ENCODE measurements around the gene ENAH.
"Not testable (repeated sequence)": the region's sequence is repeated elsewhere in the genome, so short reads cannot be mapped to it uniquely, and the experiment has no call there.

ENAH gene

DNA sequence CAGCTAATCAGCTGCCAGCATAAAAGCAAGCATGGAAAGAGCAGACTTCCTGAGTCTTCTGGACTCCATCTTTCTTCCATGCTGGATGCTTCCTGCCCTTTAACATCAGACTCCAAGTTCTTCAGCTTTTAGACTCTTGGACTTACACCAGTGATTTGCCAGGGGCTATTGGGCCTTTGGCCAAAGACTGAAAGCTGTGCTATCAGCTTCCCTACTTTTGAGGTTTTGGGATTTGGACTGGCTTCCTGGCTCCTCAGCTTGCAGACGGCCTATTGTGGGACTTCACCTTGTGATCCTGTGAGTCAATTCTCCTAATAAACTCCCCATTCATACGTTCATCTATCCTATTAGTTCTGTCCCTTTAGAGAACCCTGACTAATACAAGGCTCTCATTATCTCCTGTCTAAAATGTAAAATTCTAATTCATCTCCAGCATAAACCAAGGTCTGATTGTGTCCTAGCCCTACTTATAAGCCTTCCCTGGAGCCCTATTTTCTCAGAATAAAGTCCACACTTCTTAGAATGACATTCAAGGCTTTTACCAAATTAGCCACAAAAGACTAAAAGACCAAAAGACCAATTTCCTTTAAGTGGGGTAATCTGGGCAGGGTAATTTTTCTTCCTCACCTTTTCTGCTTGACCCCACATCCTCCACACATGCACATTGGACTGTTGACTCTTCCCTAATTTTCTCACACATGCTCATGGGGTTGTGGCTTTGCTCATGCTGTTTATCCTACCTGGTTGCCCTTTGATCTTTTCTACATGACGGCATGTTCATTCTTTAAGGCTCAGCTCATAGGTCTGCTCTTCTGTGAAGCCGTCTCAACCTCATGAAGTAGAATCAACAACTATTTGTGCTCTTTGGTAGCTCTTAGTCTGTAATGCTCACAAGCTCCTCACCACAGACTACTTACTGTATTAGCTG is 18.1 kb upstream of the ENAH start:
- DNase-seq, result no peak

- no peak for DNase-seq
Observed at GRCh38 chr1:225670356-225670755, 17.4 kb upstream of the ENAH start.

DNA sequence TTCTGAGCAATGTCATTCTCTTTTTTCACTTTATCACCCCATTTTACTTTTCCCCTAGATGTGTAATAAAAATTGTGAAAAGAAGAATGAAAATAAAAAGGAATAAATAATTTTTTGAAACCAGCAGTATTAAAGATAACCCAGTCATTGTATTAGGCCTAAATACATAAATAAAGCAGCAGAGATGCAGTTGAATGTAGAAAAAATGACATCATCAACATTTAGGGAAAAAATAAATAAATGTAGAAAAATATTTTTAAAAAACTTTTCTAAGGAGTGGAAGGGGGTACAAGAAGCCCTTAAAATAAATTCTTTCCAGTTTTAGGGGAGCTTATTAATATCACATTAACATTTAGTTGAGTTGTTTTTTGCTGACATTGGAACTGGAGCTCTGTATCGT is 15.3 kb upstream of the ENAH start:
- DNase-seq, result no peak

- DNase-seq, result no peak
Observed at GRCh38 chr1:225667362-225667761, 14.4 kb upstream of the ENAH start.

- DNase-seq, result no peak
Observed at GRCh38 chr1:225666495-225666894, 13.6 kb upstream of the ENAH start.

DNA sequence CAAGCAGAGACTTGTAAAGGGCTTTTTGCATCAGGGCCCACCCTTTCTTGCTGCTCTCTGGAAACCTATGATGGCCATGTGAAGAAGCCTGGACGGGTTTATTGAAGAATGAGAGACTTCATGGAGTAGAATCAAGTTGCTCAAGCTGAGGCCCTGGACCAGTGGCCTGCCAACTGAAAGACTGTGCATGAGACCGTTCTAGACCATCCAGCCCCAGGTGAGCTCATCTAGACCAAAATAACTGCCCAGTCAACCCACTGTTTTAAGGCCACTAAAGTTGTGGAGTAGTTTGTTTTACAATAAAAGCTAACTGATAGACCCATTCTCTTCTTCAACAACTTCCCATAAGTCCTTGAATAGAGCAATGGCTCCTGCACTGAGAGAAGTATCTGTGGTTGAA is 11.8 kb upstream of the ENAH start:
- DNase-seq, result no peak

- no peak for DNase-seq
Observed at GRCh38 chr1:225662155-225662554, 9.2 kb upstream of the ENAH start.

GRCh38 chr1:225660544-225660946 is 7.6 kb upstream of the ENAH start:
- peak; percentile 14 for DNase-seq

DNA sequence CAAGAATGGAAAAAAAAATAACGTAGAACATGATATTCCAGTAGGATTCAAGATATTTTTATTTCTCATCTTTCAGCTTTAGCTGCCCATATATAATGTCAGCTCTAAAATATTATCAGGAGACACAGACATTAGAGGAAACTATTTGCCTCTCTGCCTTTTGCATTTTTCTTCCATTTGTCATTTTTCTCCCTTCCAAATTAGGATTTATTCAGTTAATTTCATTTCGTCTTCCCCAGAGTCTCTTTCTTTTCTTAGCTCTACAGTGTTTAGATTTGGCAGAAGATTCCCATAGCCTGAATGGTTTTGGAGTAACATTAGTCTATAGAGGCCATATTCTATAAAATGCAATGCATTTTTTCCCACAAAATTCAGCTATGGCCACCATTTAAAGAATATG is 5.1 kb upstream of the ENAH start:
- DNase-seq, result no peak

DNA sequence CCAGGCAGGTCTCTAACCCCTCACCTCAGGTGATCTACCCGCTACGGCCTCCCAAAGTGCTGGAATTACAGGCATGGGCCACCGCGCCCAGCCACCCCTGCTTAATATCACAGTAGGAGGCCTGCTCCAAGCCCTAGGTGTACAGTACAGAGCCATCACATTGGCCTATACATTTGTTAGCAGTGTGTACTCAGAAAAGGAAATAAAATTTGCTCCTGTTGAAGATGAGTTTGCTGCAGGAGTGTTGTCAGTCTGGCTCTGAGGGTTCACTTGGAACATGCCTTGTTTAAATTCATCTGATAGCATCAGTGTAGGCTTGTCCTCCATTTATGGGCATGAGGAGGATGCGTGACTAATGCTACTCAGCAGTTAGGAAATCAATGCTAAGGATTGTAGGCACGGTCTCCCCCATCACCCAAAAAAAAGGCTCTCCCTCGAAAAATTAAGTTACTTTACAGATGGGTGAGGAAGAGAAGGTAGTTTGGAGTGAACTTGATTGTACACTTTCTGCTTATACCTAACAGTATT is 4.6 kb upstream of the ENAH start:
- no peak for DNase-seq

DNA sequence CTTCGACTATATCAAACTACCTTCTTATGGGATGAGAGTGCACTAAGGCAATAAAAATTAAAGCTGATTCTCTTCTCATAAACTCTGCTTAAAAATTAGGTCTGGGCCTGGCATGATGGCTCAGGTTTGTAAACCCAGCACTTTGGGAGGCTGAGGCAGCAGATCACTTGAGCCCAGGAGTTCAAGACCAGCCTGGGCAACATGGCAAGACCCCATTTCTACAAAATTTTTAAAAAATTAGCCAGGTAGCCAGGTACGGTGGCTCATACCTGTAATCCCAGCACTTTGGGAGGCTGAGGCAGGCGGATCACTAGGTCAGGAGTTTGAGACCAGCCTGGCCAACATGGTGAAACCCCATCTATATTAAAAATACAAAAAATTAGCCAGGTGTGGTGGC is 3.3 kb upstream of the ENAH start:
- not testable (repeated sequence) for DNase-seq

DNA sequence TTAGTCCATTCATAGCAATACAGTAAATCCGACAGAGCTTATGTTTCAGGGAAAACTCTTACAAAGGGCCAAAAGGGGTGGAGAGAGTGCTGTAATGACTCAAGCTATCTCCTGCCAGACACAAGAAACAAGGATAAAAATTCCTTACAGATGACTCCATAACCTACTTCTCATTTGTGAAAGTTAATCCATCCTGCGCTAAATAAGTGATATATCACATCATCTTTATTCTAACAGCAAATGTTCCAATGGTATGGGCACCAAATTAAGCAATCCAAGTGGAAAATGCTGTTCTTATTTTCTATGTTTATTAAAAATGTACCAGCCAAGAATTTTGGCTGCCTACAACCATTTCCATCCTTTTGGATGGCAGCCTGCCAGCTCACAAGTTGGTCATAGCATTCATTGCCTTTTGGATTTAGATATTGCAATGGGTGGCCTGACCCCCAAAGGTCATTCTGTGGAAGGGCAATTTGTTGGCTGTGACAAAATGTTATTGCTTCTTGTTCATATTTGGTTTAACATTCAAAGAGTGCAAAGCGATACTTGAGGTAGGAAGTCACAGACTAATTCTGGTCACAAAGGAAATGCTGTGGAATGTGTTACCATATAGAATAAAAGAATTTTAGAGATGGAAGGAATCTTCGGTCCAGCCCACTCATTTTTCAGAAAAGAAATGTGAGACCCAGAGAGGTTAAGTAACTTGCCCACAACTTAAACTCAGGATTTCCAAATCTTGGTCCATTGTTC is 2.8 kb upstream of the ENAH start:
- DNase-seq, result peak; percentile 11

DNA sequence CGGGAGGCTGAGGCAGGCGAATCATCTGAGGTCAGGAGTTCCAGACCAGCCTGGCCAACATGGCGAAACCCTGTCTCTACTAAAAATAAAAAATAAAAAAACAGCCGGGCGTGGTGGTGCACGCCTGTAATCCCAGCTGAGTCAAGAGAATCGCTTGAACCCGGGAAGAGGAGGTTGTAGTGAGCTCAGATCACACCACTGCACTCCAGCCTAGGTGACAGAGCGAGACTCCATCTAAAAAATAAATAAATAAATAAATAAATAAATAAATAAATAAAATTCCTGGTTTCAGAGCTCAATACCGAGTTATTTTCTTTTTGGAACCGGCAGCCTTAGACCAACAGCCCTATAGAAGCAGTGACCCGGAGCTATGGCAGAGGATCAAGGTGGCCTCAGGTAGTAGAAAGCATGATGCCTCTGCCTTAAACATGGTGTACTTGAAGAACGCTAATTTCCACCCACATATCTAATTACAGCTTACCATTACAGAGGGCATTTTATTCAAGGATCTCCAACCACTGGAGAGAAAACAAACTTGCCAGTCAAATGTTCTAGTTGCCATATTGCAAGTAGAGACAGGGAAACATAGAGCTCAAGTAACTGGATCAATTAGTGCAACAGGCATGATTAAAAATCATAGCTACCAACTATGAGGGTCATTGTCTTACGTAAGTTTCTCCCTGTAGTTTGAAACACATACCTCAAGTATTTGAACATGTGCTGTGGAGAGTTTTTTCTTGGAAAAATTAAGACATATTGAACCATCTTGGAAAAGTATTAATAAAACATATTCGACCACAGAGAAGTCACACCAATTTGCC is 2.0 kb upstream of the ENAH start:
- no peak for DNase-seq

DNA sequence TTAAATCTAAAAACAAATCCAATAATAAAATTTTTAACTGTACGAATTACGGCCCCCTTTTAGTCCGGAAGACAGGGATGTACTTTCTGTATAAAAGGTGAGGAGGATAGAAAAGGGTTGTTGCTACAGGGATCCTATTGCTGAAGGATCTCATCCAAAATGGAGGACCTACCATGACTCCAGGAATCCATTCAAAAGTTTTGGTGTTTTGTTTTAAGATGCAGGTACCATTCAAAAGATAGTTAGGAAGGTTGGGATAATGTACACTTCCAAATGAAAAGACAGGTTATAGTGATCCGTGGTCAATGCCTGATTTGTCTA is 1.3 kb upstream of the ENAH start:
- no peak for DNase-seq

GRCh38 chr1:225653463-225654276 is 747 bp upstream of the ENAH start:
- peak; percentile 6 for DNase-seq

DNA sequence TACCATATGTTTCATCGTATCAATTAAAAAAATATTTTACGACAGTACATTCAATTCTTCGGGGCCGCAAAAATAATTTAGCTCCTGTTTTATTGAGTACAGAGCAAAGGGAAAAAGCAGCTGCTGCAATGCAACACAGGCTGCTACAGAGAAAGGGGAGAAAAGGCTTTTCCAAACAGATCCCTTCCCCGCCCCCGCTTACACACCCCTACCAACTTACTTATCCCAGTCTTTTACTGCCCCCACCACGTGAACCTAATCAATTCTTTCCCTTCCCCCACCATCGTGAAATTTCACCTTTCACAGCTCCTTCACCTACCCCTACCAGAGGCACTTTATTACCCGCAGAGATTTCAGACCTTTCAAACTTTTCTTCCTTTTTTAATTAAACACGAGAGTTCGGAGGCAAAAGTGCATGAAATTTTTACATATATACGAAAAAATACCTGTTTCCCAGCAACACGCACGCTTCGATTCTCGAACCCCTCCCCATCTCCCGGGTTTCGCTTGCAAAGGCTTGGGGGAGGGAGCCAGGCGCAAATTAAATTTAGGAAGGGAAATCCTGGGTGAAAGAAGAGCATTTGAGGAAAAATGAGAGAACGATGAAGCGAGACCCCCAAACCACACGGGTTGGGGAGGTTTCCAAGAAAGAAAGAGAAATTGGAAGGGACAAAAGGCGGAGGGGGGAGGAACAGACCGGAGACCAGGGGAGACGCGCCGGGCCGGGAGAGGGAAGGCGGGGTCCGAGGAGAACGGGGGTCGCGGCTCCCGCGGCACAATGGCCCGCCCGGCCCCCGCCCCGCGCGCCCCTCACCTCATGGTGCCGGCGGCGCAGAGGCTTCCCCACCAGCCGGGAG is 823 bp downstream of the ENAH start:
- no peak for DNase-seq

- DNase-seq, result no peak
Observed at GRCh38 chr1:225651376-225651871, 1.5 kb downstream of the ENAH start.

- DNase-seq, result no peak
Observed at GRCh38 chr1:225650179-225650578, 2.7 kb downstream of the ENAH start.

GRCh38 chr1:225645194-225645895 is 7.6 kb downstream of the ENAH start:
- no peak for DNase-seq

- DNase-seq, result no peak
Observed at GRCh38 chr1:225644666-225645065, 8.3 kb downstream of the ENAH start.

Measured in GDM1 (cell line).